ENCODE results near the gene IFRD2. TPM values are rescaled to one million over a fixed set of nuclear protein-coding genes. Genes with fewer than 3 reads are reported as not detected.

Gene IFRD2
- total RNA-seq, 1 experiment from 2014 or later = 111 TPM

DNA sequence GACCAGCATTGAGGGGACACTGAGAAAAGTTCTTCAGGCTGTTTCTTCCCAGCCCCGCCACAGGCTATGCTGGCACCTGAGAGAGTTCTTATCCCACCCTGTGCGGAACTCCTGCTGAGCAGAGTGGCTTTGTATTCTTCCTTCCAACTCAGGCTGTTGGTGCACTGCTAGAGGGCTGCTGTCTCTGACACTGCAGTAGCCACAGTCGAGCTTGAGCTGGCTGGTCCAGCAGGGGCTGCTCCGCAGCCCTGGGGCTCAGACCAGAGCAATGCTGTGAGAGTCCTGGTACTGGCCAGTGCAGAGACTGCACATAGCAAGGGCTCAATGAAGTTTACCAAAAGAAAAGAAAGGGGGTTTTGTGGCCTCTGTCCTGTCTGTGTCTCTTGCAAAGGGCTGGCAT is 52.6 kb downstream of the IFRD2 start:
- POLR2A ChIA-PET = no interaction called here
- Histone ChIP-seq H3K36me3 (ENCODE audit: control insufficient read depth, insufficient read depth, low read length) (no peaks in the 10 kb centered on the region; the same call in 1 of the 2 replicates), H3K4me3 (ENCODE audit: low read depth in 2 of 2, low read length in 2 of 2) (no peak overlapping the region), H3K27ac (ENCODE audit: low read length) (no peak overlapping the region), H3K4me1 (ENCODE audit: control insufficient read depth, insufficient read depth, low read length) (peaks cover 37% of the 10 kb centered on the region), H3K9me3 (ENCODE audit: control insufficient read depth, insufficient read depth, low read depth, low read length) (no peaks in the 10 kb centered on the region), H3K27me3 (ENCODE audit: control insufficient read depth, insufficient read depth, low read length) (no peaks in the 10 kb centered on the region)
- no TSS peak for BruUV-seq (replicated peaks)
- intact Hi-C loops (cut with micrococcal nuclease; ENCODE audit: unreplicated experiment) (no loop called here), in situ Hi-C loops (cut with HindIII; ENCODE audit: low pct_unique_long_range_greater_than_20kb, low sequenced_read_pairs) (no loop called here)
- no peak for ATAC-seq
- TF ChIP-seq SIN3A (IDR thresholded peaks at IDR 0.05; ENCODE audit: borderline replicate concordance, insufficient read depth, low read depth, low read length) (no peak), POLR2AphosphoS5 (IDR thresholded peaks at IDR 0.05; ENCODE audit: low read depth, low read length) (no peak), TCF7L2 (IDR thresholded peaks at IDR 0.05; ENCODE audit: low read depth, low read length) (no peak)
- TF ChIP-seq, protein P1, sequence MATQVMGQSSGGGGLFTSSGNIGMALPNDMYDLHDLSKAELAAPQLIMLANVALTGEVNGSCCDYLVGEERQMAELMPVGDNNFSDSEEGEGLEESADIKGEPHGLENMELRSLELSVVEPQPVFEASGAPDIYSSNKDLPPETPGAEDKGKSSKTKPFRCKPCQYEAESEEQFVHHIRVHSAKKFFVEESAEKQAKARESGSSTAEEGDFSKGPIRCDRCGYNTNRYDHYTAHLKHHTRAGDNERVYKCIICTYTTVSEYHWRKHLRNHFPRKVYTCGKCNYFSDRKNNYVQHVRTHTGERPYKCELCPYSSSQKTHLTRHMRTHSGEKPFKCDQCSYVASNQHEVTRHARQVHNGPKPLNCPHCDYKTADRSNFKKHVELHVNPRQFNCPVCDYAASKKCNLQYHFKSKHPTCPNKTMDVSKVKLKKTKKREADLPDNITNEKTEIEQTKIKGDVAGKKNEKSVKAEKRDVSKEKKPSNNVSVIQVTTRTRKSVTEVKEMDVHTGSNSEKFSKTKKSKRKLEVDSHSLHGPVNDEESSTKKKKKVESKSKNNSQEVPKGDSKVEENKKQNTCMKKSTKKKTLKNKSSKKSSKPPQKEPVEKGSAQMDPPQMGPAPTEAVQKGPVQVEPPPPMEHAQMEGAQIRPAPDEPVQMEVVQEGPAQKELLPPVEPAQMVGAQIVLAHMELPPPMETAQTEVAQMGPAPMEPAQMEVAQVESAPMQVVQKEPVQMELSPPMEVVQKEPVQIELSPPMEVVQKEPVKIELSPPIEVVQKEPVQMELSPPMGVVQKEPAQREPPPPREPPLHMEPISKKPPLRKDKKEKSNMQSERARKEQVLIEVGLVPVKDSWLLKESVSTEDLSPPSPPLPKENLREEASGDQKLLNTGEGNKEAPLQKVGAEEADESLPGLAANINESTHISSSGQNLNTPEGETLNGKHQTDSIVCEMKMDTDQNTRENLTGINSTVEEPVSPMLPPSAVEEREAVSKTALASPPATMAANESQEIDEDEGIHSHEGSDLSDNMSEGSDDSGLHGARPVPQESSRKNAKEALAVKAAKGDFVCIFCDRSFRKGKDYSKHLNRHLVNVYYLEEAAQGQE (IDR thresholded peaks at IDR 0.05; ENCODE audit: insufficient read depth in 1 of 2, low read depth in 2 of 2, low read length in 1 of 2) = no peak
- TF ChIP-seq, protein P2, sequence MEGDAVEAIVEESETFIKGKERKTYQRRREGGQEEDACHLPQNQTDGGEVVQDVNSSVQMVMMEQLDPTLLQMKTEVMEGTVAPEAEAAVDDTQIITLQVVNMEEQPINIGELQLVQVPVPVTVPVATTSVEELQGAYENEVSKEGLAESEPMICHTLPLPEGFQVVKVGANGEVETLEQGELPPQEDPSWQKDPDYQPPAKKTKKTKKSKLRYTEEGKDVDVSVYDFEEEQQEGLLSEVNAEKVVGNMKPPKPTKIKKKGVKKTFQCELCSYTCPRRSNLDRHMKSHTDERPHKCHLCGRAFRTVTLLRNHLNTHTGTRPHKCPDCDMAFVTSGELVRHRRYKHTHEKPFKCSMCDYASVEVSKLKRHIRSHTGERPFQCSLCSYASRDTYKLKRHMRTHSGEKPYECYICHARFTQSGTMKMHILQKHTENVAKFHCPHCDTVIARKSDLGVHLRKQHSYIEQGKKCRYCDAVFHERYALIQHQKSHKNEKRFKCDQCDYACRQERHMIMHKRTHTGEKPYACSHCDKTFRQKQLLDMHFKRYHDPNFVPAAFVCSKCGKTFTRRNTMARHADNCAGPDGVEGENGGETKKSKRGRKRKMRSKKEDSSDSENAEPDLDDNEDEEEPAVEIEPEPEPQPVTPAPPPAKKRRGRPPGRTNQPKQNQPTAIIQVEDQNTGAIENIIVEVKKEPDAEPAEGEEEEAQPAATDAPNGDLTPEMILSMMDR (IDR thresholded peaks at IDR 0.05) = no peak
- CTCF ChIA-PET = no interaction called here
- DNase-seq (ENCODE audit: low read depth, low spot score) = no peak

DNA sequence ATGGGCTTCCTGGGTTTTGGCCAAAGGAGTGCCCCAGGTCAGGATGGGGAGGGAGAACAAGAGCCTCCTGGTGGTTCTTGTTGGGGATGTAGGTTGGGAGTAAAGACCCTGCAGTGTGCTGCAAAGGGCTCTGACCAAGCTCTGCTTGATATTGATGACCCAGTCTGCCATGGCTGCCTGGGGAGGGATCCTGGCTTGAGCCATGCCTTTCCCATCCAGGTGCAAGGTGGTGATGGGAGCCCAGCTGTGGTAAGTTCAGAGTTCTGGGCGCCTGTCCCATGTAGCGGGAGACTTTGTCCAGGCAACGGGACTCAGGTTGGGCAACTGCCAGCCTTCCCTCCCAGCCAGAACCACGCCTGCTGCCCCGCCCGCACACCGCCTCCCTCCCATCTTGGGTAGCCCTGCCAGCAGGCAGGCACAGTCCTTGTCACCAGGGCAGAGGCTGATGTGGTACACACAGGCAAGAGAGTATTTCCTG is 53.6 kb downstream of the IFRD2 start:
- H3K4me1 ChIP-seq (ENCODE audit: control insufficient read depth, insufficient read depth, low read length) = peaks cover 33% of the 10 kb centered on the region
- no TSS peak for BruUV-seq (replicated peaks)
- no peaks in the 10 kb centered on the region; the same call in 1 of the 2 replicates for H3K36me3 ChIP-seq (ENCODE audit: control insufficient read depth, insufficient read depth, low read length)
- peak overlapping the region; percentile 83 for H3K27ac ChIP-seq (ENCODE audit: low read length)
- intact Hi-C loops (cut with micrococcal nuclease; ENCODE audit: unreplicated experiment) (no loop called here), in situ Hi-C loops (cut with HindIII; ENCODE audit: low pct_unique_long_range_greater_than_20kb, low sequenced_read_pairs) (no loop called here)
- ChIA-PET CTCF (interaction anchor here (0.6 kb wide), 1 partner anchor 12 kb away, joined by 3 read pairs; no protein-coding TSS in a partner anchor), POLR2A (no interaction called here)
- no peaks in the 10 kb centered on the region for H3K27me3 ChIP-seq (ENCODE audit: control insufficient read depth, insufficient read depth, low read length)
- H3K4me3 ChIP-seq (ENCODE audit: low read depth in 2 of 2, low read length in 2 of 2) = peak overlapping the region; percentile 83 to 86
- no peak for ATAC-seq
- DNase-seq (ENCODE audit: low read depth, low spot score) = no peak
- TF ChIP-seq, protein P2 (IDR thresholded peaks at IDR 0.05) = no peak
- TF ChIP-seq TCF7L2 (IDR thresholded peaks at IDR 0.05; ENCODE audit: low read depth, low read length) (no peak), POLR2AphosphoS5 (IDR thresholded peaks at IDR 0.05; ENCODE audit: low read depth, low read length) (no peak), SIN3A (IDR thresholded peaks at IDR 0.05; ENCODE audit: borderline replicate concordance, insufficient read depth, low read depth, low read length) (no peak)
- TF ChIP-seq, protein P1 (IDR thresholded peaks at IDR 0.05; ENCODE audit: insufficient read depth in 1 of 2, low read depth in 2 of 2, low read length in 1 of 2) = no peak
- no peaks in the 10 kb centered on the region for H3K9me3 ChIP-seq (ENCODE audit: control insufficient read depth, insufficient read depth, low read depth, low read length)

Measured in Panc1 (cell line).